Esophagus mucosa (tissue), 1 donor: ENCODE results near the gene RPL29. TPM values are rescaled to one million over a fixed set of nuclear protein-coding genes. Genes with fewer than 3 reads are reported as not detected.

Source experiments
- ATAC-seq: fragments of 200-7000 bp; cut with Tn5 transposase; one replicate; pipeline ENCODE4 v1.9.1; 2020
- total RNA-seq: library from RNA; stranded (reverse); gene quantifications from one replicate; pipeline ENCODE4 v1.2.4, GENCODE V29; 2023
- donor health status: DM: yes; HTN: yes; CAD: no.

The RPL29 gene
- total RNA-seq, 1 donor from 2014 or later, result 1,513 TPM

DNA sequence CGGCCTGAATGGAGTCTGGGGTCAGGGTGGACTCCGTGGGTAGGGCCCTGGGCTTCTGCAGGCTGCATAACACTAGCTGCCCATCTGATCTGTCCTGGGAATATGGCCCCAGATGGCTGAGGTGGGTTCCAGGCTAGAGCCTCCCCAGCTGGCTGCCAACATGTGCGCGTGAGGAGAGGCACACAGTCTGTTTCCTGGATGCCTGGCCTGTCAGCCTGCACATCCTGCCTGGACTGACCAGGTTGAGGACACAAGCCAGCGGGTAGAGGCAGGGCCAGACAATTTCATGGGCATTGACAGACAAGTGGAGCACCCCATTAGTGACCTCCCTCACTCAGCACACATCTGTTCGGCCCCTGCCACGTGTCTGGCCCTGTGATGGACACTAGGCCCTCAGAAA, 29.8 kb upstream of the RPL29 start:
- ATAC-seq, result no peak

DNA sequence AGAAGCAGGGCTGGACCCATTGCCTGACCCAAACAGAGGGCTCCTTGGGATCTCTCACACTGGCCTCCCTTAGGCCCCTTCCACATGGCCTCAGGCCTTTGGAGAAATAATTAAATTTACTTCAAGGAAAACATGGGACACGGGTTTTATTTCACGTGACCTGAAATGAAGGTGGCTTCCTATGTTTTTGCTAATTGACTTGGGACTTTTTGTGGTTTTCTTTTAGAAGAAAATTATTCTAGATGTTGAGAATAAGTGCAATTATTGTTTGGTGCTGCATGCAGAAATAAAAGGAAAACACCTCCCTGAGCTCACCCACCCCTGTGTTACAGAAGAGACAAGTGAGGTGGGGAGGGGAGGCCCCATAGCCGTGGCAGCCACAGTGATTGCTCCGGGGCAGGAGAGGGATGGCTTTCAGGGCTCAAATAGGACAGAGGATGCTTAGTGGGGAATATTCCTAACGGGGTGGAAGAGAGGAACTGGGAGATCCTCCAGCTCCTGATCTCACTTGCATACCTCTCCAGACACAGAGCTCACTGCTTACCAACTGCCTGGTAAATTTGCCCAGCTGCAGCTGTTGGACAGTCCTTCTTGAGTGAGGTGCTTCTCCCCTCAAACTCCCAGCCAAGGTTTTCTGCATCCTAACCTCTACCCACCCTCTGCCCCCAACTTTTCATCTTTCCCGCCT, 29.2 kb upstream of the RPL29 start:
- no peak for ATAC-seq

DNA sequence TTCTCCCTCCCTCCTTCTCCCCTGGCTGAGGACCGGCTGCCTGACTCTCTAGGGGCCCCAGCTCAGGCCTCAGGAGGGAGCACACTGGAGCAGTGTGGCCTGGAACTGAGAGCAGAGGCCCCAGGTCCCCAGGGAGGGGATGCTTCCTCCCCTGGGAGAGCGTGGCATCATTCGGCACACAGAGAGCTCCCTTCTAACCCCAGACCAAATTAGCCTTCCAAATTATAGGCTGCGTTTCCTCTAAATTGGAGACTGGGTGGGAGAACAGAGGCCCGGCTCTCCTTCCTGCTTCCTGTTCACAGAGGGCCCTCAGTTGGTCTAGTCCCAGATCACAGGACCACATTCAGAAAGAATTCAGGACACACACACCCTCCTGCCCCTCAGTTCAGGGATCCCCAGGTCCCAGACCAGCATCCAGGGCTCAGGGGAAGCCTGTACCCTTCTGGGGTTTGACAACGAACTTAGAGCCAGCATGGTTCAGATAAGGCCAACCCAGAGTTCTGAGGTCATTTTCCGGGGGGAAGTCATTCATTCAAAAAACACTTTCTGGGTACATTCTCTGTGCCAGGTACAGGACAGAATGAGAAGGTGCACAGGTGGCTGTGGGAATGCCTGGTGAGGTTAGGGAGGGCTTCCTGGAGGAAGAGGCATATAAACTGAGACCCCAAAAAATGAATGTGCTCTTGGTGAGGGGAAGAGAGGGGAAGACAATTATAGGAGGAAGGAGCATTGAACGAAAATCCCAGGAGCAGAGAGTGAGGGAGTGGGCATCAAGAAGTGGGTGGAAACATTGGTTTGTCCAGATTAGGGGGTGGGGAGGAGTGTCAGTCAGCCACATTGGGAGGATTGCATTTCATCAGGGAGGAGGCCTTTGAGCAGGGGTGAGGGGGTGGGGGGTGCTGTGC, 28.4 kb upstream of the RPL29 start:
- no peak for ATAC-seq

DNA sequence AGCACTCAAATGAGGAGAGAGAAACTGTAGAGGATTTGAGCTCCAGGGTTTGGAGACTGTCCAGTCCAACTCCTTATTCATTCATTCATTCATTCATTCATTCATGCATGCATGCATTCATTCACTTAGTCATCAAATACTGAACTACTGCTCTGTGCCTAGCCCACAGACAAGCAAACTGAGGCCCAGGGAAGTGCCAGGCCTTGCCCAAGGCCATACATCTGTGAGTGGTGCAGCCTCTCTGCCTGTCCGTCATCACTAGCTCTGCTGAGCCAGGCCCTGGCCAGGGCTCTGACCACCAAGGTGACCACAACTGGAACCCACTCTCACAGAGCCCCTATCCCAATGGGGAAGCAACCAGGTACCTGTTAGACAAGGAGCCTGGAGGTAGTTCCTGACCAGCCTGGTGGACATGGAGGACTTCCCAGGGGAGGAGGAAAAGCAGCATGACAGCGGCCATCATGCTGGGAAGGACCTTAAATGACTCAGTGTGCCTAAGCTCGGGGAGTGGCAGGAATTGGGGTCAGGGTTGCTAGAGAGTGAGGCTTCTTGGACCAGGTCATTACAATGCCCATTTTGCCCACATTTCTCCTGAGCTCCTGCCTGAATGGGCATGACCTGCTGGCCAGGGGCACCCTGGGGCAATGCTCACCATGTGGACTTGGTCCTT, 27.5 kb upstream of the RPL29 start:
- ATAC-seq, result no peak

DNA sequence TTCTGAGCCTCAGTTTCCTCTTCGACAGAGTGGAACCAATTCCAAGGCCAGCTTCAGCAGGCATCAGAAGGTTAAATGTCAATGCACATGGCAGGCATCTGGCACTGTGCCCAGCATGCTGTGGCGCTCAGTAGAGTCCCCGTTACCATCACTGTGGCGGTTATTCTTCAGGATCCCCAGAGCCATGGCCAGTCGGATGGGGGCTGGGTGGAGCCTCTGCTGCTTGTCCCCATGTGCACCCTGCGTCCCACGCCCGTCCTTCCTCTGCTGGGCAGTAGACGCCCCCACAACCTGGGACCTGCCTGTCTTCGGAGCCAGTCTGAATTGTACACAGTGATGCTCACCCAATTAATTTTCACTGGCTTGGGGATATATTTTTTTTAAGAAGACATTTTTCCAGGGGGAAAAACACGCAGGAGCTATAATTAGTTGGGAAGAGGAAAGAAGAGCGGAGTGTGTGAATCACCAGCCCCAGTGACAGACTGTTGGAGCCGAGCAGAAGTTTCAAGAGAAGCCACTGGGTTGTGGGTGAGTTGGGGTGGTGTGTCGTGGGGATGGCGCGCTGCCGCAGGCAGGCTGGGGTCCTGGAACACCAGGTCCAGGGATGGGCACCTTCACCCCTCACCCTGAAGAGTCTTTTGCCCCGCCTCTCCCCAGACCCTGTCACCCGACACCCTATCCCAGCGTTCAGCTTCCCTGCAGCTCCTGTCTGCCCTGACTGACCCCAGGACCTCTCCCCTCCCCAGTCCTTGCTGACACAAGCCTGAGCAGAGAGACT, 26.8 kb upstream of the RPL29 start:
- no peak for ATAC-seq

DNA sequence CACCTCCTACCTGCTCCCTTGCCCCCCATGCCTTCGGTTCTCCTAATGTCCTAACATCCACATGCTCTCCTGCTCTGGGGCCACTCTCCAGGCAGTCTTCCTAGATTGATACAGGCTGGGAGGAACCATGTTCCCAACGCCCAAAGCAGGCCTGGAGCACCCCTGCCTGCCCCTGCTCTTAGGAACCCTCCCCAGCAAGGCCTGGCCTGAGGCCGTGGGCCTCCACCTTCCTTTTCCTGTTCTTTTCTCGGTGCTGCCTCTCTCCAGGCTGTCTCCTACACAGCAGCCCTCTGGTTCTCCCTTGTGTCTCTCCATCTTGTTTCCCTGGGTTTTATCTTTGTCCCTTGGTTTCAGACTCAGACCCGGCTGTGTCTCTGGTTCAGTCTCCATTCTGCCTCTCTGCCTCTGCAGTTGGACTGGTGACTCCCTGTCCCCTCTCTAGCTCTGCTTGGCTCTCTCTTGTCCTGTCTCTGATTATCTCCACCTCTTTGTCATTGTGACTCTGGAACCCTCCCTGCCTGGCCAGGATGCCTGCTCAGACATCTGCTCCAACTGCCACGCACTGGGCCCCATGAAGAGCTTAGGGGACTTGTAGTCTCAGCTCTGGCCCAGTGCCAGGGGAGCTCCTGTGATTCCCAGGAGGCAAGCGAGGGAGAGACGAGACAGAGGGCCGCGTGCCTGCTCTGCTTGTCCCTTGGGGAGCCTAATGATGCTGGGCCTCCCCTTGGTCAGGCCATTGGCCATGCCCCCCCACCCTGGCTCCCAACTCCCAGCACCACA, 26.0 kb upstream of the RPL29 start:
- ATAC-seq, result no peak

DNA sequence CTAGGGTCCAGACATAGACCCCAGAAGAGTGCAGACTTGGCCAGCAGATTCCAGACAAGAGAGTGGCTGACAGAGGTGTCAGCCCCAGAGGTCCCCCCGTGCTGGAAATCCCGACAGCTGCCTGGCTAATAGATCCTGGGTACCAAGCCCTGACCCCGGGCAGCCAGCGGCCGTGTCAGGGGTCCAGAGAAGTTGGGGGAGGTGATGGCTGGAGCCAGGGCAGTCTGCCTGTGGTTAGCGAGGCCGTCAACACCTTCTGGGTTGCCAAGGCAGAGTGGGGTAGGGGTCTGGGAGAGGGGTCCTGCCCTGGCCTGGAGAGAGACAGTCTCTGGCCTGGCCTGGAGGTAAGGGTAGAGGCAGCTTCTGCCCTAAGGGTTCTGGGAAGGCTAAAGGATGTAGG, 25.1 kb upstream of the RPL29 start:
- ATAC-seq, result no peak

DNA sequence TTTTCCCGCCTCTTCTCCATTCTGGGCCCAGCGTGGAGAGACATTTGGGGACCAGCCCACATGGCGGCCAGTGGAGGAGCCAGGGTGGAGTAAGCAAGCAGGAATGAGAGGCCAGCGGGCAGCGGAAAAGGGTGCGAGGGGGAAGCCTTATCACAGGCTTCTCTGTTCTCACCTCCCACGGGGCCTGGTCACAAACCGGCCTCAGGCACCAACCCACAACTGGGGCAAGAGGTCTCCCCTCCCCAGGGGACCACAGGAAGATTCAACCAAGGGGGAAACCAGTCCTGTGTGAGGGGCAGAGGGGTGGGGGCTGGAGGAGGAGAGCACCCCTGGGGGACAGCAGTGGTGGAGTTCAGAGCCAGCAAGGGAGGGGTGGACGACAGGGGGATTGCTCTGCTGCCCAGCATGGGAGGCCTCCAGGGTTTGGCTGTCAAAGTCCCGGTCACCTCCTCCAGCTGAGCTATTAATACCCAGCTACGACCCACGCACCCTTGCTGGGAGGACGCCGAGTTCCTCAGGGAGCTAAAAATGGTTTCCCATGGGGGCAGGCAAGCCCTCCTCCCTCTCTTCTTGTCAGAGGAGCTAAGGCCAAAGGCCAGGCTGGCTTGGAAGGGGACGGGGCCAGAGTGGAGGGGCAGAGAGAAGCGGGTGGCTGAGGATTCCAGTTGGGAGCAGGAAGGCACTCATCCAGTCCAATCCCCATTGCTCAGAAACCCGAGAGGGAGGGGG, 23.8 kb upstream of the RPL29 start:
- no peak for ATAC-seq

DNA sequence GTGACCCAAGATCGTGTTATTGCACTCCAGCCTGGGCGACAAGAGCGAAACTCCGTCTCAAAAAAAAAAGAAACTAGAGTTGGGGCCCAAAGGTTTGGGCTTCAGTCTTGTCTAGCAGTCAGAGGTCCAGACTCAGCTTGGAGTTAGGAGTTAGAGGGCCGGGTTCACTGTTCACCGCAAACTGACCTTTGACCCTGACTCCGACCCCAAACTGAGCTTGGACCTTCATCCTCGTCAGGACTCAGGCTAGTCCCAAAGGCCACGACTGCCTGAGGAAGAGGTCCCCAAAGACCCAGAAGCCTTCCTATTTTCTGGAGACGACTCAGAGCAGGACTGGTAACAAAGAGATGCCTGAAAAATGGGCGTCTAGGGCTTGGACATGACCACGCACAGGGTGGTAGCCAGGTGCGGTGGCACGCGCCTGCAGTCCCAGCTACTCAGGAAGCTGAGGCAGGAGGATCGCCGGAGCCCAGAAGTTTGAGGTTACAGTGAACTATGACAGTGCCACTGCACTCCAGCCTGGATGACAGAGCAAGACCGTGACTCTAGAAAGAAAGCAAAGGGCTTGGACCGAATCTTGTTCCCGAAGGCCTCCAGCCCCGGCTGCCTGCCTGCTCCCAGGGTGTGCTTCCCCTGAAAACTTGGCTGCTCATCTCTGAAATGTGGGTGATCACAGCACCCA, 22.8 kb upstream of the RPL29 start:
- no peak for ATAC-seq

DNA sequence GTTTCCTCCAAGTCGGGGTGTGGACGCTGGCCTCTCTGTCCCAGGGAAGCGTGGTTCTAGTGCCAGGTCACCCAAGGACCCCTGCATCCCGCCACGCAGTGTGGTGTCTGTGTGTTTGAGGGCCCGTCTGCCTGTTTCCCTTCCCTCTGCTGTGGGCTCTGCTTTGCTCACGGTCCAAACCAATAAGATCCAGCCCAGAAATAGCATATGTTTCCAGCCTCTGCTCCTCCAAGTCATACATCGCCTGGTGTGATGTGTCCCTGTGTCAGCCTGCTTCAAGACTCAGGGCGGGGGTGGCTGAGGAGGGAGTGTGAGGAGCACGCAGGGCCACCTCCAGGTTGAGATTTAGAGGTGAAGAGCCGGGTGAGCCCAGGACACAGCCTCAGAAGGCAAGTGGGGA, 21.9 kb upstream of the RPL29 start:
- no peak for ATAC-seq

DNA sequence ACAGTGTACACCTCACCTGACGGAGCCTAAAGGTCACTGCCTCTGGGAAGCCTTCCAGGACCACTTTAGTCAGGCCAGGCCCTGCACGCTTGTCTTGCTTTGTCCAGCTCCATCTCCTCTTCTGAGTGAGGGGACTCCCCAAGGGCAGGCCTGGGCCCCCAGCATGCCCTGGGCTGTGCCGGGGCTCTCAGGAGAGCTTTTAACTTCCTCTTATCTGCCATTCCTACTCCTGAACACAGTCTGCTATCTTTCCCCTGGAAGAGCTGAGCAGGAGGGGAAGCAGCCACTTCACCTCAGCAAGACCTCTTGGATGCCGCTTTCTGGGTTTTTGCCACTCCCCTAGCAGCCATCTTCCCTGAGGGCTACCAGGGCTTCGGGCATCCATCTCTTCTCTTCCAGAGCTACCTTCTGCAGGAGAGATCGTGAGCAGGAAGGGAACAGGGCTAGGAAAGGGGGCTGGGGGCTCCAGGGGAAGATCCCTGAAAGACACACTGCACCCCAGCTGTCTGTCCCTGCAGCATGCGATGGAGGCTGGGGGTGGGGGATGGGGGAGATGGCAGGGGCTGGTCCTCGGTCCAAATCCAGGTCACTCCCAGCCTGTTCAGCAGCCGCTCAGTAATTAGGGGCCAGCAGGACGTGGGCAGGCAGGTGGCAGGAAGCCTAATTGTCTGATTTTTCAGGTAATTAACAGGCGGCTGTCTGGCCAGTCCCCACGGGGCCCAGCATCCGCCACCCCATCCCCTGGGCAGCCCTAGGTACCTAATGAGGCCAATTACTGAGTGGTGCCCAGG, 19.9 kb upstream of the RPL29 start:
- no peak for ATAC-seq

DNA sequence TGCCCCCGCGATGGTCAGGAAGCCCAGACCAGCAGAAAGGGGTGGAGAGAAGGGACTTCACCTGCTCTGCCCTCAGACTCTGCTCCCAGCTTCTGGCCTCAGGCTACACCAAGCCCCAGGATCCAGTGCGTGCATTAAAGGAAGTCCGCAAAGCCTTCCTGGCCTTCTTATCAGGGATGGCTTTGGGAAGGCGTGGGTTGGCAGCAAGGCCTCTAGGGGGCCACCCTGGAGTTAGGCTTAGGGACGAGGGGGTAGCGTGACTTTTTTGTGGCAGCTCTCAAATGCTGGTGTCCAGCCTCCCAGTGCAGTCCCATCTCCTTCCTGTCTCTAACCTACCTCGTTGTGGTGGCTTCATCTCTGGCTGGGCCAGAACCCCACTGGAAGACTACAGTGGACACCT, 18.9 kb upstream of the RPL29 start:
- no peak for ATAC-seq

DNA sequence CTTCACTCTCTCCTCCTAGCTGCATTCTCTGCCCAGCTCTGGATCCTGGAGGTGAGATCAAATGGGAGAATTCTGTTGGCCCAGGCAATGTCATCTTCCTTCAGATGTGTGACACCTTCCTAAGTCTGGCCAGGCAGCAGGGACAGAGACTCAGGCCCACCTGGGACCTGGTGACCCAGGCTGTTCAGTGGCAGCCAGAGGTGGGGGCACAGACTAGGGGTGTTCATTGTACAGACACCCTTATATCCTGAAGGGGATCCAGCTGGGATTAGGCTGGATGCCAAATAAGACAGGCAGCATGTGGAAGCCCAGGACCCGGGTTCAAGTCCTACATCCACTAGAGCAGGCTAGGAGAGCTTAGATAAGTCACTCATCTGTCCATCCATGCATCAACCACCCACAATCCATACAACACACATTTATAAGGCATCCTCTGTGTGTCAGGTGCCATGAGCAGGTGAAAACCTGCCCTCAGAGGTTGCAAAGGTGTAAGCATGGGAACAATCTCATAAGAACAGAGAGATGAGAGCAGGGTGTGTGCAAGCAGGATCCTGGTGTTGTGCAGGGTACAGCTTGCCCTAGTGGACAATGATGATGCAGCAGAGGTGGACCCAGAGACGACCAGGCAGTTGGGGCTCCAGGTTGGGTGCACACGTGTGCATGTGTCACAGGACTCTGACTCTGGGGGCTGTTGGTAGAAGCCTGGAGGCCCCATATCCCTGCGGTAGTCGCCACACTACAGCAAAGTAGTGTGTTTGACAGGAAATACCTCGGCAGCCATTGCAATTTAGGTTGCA, 18.3 kb upstream of the RPL29 start:
- no peak for ATAC-seq

DNA sequence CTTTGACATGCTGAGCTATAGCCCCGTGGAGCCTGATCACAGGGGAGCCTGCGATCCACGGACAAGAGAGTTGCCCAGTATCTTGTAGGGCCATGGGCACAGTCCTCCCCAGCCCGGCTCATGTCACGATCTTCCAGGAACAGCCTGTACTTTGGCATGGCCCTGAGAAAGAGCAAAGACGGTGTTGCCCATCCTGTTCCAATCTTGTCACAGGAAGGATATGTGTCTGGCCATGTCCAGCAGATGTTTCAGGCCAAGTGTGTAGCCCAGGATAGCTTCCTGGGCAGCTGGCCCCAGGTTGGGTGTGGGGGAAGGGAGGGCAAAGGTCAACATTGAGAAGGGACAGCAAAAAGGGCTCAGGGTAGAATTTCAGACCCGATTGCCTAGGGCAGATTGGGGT, 17.0 kb upstream of the RPL29 start:
- ATAC-seq, result no peak

DNA sequence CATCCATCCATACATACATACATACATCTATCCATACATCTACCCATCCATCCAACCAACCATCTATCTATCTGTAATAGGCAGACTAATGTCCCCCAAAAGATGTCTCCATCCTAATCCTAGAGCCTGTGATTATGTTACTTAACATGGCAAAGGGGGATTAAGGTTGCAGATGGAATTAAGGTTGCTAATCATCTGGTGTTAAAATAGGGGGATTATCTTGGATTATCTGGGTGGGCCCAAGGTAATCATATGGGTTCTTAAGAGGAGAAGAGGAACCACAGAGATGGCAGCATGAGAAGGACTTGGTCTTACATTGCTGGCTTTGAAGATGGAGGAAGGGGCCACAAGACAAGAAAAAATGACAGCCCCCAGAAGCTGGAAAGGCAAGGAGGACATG, 14.7 kb upstream of the RPL29 start:
- no peak for ATAC-seq

DNA sequence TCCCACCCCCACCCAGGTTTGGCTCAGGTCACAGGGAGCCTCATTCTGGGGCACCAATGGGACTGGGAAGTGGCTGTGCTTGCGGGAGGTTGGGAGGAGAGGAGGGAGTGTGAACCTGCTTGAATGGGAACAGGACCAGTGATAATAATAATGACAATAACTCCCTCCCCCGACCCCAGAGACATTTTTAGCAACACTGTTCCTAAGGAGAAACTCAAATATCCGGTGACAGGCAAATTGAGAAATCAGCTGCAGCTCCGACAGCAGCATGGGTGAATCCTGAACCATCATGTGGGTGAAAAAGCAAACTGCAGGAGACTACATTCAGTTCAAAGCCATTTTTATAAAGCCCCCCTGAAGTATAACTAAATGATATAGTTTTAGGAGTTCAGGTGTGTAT, 11.6 kb upstream of the RPL29 start:
- no peak for ATAC-seq

DNA sequence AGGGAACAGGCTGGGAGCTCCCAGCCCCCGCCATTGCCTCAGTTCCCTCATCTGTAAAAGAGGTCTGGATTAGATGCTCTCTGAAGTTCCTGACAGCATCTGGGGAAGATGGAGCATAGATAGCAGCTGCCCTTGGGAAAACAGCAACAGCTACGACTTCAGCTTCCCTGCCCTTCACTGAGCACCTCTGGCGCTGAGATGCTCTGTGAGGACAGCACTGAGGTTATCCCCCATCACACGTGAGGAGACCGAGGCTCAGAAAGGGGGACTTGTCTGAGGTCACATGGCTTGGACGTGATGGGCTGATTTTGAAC, 11.1 kb upstream of the RPL29 start:
- ATAC-seq, result no peak

DNA sequence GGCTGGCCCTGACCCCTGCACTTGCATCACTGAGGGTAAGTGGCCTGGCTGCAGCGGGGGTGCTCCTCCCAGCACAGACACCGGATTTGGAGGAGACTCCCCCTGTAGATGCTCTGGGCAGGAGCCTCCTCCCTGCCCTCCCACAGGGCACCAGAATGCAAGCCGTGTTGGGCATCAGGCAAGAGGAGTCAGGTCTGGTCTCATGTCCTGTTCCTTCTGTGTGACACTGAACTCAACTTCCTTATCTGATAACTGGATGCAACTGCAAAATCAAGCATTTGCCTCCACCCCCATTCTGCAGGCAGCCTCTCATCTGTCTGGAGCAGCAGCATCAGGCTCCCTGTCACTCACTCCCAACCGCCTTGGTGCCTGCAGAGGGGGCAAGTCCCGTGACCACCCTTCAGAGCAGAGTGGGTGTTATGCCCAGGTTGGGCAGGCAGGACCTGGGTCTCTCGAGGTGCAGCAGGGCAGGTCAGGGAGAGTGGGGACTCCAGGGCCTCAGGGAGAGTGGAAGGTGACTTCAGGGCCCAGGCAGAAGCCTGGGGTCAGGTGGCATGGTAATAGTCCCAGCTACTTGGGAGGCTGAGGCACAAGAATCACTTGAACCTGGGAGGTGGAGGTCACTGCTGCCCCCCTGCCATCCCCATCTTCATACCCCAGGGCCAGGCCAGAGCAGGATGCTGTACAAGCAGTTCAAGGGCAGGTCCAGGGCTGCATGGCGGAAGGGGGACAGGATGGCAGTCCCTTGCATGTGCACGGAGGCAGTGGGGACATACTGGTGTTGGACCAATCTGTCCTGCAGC, 10.5 kb upstream of the RPL29 start:
- ATAC-seq, result no peak
